Measurements from ENCODE around the gene JAKMIP1. TPM values are rescaled to one million over a fixed set of nuclear protein-coding genes. Genes with fewer than 3 reads are reported as not detected.

Gene JAKMIP1
- total and polyA plus RNA-seq, 12 donors: 0.14 to 5.3 (median 2.9) TPM; not detected in 2

DNA sequence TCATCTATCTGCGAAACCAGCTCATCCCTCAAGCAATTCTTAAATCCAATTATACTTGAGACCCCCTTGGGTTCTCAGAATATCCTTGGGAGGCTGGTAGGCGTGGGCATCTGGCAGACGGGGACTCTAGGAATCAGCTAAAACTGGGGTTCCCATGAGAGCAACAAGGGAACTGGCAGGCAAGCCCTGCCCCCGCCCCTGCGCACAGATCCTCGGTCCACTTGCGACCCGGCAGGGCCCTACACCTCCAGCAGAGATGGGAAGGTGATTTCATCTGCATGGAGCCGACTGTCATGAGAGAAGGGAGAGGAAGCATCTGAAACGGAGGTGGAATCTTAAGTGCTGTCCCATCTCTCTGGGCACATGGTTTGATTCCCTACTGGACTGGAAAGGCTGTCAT, 172.2 kb downstream of the JAKMIP1 start:
- TF ChIP-seq, protein P1, sequence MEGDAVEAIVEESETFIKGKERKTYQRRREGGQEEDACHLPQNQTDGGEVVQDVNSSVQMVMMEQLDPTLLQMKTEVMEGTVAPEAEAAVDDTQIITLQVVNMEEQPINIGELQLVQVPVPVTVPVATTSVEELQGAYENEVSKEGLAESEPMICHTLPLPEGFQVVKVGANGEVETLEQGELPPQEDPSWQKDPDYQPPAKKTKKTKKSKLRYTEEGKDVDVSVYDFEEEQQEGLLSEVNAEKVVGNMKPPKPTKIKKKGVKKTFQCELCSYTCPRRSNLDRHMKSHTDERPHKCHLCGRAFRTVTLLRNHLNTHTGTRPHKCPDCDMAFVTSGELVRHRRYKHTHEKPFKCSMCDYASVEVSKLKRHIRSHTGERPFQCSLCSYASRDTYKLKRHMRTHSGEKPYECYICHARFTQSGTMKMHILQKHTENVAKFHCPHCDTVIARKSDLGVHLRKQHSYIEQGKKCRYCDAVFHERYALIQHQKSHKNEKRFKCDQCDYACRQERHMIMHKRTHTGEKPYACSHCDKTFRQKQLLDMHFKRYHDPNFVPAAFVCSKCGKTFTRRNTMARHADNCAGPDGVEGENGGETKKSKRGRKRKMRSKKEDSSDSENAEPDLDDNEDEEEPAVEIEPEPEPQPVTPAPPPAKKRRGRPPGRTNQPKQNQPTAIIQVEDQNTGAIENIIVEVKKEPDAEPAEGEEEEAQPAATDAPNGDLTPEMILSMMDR (IDR thresholded peaks at IDR 0.05): no peak
- TF ChIP-seq POLR2A (IDR thresholded peaks at IDR 0.05): no peak
- H3K27ac ChIP-seq: no peak overlapping the region
- WGBS, 4 donors: 79 to 85% (median 81%) methylated on average over 4 to 10 of the region's 10 CpGs
- no peak for DNase-seq
- no peaks in the 10 kb centered on the region for H3K36me3 ChIP-seq (replicated peaks in 1 of 2)
- no peaks in the 10 kb centered on the region for H3K27me3 ChIP-seq
- no peaks in the 10 kb centered on the region for H3K9me3 ChIP-seq (replicated peaks in 1 of 3)
- no peaks in the 10 kb centered on the region for H3K4me1 ChIP-seq (replicated peaks in 1 of 2)
- H3K4me3 ChIP-seq: no peak overlapping the region
- intact Hi-C loops (cut with DNase I): no loop called here

DNA sequence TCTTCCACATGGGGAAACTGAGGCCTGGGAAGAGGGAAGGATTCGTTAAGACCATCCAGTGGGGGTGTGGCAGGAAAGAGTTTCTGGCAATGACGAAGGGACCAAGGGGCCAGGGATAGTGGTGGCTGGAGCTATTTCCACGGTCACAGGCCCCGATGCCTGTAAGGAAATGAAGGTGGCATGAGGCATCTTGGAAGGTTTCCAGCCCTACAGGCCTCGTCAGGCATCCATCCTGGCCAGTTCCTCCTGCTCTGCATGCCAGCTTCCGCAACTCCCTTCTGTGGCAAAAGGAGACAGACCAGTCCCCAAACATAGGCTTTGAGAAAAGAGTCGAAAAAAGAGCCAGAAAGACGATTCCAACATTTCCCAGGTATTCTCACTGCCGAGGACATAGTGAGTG, 173.0 kb downstream of the JAKMIP1 start:
- TF ChIP-seq, protein P1 (IDR thresholded peaks at IDR 0.05): no peak
- TF ChIP-seq POLR2A (IDR thresholded peaks at IDR 0.05): no peak
- Histone ChIP-seq H3K4me1 (replicated peaks in 1 of 2) (no peaks in the 10 kb centered on the region), H3K27me3 (no peaks in the 10 kb centered on the region), H3K36me3 (replicated peaks in 1 of 2) (no peaks in the 10 kb centered on the region), H3K4me3 (no peak overlapping the region), H3K9me3 (replicated peaks in 1 of 3) (no peaks in the 10 kb centered on the region), H3K27ac (no peak overlapping the region)
- 59 to 76% (median 70%) methylated on average over 9 of the region's 9 CpGs for WGBS, 4 donors
- no peak for DNase-seq
- intact Hi-C loops (cut with DNase I): no loop called here

GRCh38 chr4:6024313-6024960, 175.9 kb downstream of the JAKMIP1 start:
- no peak for DNase-seq
- WGBS, 4 donors: 72 to 80% (median 79%) methylated on average over 11 to 20 of the region's 20 CpGs
- Histone ChIP-seq H3K27me3 (peaks cover 7% of the 10 kb centered on the region), H3K27ac (no peak overlapping the region), H3K4me3 (no peak overlapping the region), H3K4me1 (replicated peaks in 1 of 2) (no peaks in the 10 kb centered on the region), H3K9me3 (replicated peaks in 1 of 3) (no peaks in the 10 kb centered on the region), H3K36me3 (replicated peaks in 1 of 2) (no peaks in the 10 kb centered on the region)
- intact Hi-C loops (cut with DNase I): no loop called here
- TF ChIP-seq, protein P1 (IDR thresholded peaks at IDR 0.05): no peak
- TF ChIP-seq POLR2A (IDR thresholded peaks at IDR 0.05): no peak

DNA sequence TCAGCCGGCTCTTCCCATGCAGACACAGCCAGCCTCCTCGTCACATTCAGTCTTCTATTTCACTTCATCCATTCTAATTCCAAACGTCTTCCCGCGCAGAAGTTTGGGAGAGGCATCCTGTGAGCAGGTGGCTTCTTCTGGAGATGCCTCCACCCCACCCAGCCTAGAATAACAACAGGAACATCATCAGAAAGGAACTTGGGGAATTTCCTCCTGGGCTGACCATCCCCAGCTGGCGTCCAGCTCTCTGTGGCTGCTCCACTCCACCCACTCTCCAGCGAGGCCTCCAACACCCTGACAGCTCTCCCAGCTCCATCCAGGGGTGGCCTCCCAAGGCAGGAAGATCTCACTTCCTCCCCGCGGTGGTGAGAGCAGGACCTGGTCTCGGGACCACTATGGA, 176.6 kb downstream of the JAKMIP1 start:
- Histone ChIP-seq H3K27me3 (peaks cover 11% of the 10 kb centered on the region), H3K9me3 (replicated peaks in 1 of 3) (no peaks in the 10 kb centered on the region), H3K36me3 (replicated peaks in 1 of 2) (no peaks in the 10 kb centered on the region), H3K4me1 (replicated peaks in 1 of 2) (no peaks in the 10 kb centered on the region), H3K27ac (no peak overlapping the region), H3K4me3 (no peak overlapping the region)
- TF ChIP-seq, protein P1 (IDR thresholded peaks at IDR 0.05): no peak
- no peak for TF ChIP-seq POLR2A (IDR thresholded peaks at IDR 0.05)
- WGBS, 4 donors: 78 to 92% (median 83%) methylated on average over 10 of the region's 10 CpGs
- intact Hi-C loops (cut with DNase I): no loop called here
- no peak for DNase-seq
